ENCODE data around the gene TAF8.
"Not testable (repeated sequence)": the region's sequence is repeated elsewhere in the genome, so short reads cannot be mapped to it uniquely, and the experiment has no call there.

The TAF8 gene, protein sequence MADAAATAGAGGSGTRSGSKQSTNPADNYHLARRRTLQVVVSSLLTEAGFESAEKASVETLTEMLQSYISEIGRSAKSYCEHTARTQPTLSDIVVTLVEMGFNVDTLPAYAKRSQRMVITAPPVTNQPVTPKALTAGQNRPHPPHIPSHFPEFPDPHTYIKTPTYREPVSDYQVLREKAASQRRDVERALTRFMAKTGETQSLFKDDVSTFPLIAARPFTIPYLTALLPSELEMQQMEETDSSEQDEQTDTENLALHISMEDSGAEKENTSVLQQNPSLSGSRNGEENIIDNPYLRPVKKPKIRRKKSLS

GRCh38 chr6:42050297-42051267 is at the start of gene TAF8:
Gene TAF8, plus strand, starts transcription at chr6:42050524. Its CDS starts 18 bp downstream, at chr6:42050542.
- peak; percentile 84 for DNase-seq

DNA sequence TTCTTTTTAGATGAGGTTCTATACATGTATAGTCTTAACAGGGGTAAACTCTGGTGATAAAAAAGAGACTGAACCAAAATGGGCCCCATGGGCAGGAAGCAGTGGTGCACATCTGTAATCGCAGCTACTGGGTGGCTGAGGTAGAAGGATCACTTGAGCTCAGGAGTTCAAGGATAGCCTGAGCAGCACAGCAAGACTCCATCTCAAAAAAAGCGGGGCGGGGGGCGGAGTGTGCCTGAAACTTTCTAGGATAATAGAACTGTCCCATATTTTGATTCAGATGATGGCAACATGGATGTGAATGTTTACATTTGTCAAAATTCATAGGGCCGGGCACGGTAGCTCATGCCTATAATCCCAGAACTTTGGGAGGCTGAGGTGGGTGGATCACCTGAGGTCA is 48.8 kb upstream of the TAF8 start:
- no peak for DNase-seq

DNA sequence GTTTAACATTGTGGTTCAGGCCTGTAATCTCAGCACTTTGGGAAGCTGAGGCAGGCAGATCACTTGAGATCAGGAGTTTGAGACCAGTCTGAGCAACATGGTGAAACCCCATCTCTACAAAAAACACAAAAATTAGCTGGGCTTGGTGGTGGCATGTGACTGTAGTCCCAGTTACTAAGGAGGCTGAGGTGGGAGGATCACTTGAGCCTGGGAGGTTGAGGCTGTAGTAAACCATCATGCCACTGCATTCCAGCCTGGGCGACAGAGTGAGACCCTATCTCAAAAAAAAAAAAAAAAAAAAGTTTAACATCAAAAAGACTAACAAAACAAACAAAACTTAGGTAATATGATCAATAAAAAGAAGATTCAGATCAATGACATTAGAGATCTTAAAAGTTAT is 46.7 kb upstream of the TAF8 start:
- DNase-seq, result not testable (repeated sequence)

GRCh38 chr6:42007286-42008137 is 42.8 kb upstream of the TAF8 start:
- DNase-seq, result no peak

- not testable (repeated sequence) for DNase-seq
These were observed 42.2 kb upstream of the TAF8 start for GRCh38 chr6:42008138-42008528.

DNA sequence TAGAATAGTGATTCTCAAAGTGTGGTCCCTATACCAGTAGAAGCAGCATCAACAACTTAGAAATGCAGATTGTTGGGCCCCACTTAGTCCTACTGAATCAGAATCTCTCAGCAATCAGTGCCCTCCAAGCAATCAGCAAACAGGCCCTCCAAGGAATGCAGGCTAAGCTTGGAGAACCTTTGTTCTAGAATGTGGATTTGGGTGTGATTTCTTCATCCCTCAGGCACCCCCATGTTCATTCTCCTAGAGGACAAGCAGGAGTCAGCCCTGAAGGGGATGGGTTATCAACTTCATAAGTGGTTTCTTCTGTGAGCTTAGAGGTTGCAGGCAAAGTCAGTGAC is 40.5 kb upstream of the TAF8 start:
- no peak for DNase-seq

GRCh38 chr6:42010185-42010891 is 40.0 kb upstream of the TAF8 start:
- DNase-seq, result no peak

GRCh38 chr6:42010909-42011308 is 39.4 kb upstream of the TAF8 start:
- no peak for DNase-seq

GRCh38 chr6:42012501-42013133 is 37.7 kb upstream of the TAF8 start:
- DNase-seq, result no peak

DNA sequence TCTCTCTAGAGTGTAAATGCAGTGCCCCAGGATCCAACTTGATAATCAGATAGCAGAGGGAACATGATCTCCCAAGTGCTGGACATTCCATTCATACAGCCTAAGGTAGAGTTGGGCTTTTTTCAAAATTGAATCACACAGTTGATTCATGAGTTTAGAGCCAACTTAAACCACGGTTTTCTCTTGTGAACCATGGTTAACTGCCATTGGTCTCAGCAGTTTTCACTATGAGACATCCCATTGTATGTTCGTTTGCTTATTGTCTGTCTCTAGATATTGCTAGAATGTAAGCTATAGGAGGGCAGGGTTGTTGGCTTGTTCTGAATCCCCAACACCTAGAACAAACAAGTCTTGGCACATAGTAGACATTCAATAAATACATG is 37.2 kb upstream of the TAF8 start:
- no peak for DNase-seq

GRCh38 chr6:42017021-42017643 is 33.2 kb upstream of the TAF8 start:
- no peak for DNase-seq

DNA sequence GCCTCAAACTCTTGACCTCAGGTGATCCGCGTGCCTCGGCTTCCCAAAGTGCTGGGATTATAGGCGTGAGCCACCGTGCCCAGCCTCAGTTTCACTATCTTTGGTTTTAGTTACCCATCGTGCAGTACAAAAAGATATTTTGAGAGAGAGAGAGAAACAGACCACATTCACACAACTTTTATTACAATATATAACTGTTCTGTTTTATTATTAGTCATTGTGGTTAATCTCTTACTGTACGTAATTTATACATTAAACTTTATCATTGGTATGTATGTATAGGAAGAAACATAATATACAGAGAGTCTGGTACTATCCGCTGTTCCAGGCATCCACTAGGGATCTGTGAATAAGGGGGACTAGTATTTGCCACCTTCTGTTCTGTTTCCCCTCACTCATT is 29.4 kb upstream of the TAF8 start:
- DNase-seq, result no peak

DNA sequence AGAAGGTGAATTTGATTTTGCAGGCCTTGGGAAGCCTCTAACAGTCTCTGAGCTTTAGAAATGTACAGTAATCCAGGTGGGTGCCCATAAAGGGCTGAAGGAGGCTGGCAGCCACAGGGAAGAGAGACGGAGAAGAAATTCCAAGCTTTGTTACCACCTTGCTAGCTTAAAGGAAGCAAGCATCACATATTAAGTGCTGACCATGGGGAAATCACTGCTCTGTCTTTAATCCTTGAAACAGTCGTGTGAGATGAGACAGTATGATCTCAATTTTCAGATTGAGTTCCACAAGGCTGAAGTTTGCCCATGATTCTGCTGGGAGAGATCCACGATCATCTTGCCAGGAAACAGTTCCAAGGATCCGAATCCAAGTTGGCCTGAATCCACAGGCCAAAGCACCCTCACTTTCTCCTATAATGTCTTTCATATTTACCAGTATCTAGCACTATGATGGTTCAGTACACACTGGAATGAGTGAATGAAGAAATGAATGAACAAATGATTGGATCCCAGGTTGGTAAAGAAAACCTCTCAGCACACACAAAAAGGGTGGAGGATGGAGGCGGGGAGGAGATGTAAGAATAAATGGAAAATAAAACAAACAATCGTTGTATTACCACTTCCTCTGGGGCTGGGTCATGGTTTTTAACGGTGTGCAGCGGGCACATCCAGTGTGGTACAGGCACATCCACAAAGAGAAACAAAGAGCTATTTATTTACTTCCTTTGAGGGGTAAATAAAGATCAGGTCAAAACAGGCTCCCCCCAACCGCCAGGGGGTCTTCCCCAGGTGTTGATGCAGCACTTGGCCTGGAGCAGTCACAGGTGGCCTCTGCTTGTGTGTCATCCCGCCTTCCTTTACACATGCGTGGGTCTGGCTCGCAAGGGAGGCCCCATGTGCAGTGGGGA is 28.2 kb upstream of the TAF8 start:
- DNase-seq, result no peak

DNA sequence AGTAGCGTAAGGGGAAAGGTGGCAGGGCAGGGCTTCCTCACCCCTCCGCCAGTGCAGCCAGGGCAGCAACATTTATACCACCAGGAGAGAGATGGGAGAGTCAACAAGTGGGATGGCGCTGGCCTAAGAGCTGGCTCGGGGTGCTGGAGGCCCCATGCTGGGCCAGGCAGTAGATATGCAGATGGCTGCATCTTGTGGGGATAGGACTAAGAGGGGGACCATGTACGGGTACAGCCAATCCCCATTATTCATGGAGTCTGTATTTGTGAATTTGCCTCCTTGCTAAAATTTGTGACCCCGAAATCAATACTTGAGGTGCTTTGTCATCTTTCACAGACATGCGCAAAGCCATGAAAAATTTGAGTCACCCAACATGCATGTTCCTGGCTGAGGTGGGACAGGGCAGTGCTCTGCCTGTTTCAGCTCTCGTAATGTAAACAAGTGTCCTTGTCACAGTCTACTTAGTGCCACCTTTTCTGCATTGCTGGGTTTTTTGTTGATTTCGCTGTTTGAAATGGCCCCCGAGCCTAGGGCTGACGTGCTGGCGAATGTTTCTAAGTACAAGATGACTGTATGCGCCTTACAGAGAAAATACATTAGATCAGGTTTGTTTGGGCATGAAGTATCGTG is 27.5 kb upstream of the TAF8 start:
- DNase-seq, result no peak

DNA sequence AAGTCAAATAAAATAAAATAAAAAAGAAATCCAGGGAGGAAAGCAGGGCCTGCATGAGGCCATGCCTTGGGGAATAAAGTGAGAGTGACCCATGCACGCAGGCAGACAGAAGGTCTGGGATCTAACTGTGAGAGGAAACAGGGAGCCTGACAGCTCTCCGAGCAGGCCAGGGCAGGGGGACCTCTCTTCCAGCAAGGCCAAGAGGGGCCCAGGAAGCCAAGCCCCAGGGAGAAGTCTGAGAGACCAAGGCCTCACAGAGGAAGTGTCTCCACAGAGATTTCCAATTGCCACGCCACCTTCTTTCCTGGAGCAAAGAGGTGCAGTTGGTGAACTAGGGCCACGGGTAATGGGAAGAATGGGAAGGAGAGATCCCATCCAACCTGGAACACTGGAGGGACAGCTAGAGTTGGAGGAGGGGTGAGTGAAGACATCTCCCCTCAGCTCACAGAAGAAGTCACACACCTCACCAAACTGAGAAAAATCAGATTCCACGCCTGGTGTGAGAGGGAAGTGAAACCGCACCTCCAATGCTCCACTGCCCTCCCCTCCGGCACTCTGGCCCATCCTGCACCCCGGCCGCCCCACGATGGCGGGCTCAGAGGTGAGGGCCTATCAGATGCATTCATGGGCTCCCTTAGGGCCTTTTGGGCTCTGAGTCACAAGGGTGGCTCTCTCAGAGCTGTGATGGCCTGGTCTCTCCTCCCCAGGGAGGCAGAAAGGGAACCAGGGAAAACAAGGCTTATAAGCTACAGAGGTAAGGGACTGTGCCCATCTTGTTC is 25.1 kb upstream of the TAF8 start:
- DNase-seq, result no peak

DNA sequence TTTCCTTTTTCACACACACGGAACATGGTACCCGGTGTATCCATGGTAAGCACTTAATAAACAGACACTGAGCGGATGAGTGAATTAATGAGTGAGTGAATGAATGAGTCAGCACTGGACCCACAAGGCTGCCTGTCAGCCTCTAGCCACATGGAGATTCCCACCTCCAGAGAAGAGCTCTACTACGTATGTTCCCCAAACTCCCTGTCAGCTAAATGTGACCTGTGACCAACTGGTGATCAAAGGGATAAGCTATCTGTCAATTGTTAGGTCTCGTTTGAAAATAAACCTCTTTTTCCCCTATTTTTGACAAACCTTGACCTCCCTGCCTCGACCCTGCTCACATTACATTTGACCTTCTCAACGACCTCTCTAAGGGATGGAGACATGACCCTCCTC is 24.5 kb upstream of the TAF8 start:
- no peak for DNase-seq

- no peak for DNase-seq
These were observed 23.8 kb upstream of the TAF8 start for GRCh38 chr6:42026540-42026939.

DNA sequence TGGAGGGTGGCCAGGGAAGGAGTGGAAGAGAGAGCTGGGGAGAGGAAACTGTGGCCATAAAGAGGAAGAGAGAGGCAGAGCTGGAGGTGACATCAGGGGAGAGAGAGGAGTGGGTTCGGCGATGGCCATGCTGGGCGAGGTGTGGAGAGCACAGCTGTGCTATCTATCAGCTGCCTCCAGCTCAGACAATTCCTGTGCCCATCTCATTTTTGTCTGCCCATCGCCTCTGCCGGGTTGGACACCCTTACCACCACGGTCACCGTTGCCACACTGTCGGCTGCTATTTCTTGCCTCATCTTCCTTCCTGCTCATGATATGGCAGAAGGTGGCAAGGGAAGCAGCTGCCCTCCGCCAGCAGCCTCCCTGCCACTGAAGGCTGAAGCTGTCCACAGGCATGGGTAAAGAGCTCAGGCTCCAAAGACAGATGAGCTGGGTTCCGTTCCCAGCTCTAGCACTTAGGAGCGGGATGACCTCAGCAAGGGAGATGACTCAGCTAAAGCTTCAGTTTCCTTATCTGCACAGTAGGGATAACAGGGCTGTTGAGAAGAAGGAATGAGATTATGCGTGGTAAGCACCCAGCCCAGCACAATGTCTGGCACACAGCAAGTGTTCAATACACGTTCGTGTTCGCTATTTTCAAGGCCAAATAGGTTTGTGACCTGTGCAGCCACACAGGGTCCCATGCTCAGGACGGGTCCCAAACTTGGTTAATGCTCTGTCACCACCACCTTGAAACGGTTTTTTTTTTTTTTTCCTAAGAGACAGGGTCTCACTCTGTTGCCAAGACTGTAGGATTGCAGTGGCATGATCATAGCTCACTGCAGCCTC is 21.9 kb upstream of the TAF8 start:
- no peak for DNase-seq
